ENCODE measurements around the gene RSL1D1. TPM values are rescaled to one million over a fixed set of nuclear protein-coding genes. Genes with fewer than 3 reads are reported as not detected.

RSL1D1 gene
- total RNA-seq, 1 experiment from 2014 or later, result 195 TPM

DNA sequence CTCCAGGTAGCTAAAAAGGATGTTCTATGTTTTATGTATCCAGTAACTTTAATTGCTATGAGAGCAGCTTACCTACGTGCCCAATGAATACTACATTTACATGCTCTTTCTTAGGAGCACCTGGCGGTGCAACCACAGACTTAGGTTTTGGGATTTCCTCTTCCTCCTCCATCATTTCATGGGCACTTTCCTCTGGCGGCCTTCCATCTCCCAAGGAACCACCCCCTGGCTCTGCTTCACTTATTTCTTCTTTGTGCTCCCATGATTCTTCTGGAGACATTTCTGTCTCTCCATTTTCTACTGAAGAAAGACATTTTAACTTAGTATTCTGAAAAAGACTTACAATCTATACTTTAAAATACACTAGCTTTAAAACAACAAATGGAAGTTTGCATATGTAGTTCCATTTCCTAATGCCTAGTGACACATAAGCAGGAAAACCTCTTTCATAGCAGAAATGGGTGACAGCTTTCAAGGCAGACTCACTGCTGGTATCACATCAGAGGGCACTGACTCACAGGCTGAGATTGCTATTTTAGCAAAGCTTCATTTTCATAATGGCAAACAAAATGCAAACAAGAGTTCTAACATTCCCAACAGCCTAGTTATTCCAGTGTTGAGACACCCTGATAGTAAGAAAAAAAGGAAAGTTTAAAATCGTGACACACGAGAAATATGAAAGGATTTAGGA is 45.3 kb upstream of the RSL1D1 start:
- DNase-seq (ENCODE audit: low read depth, low spot score) (no peak), ATAC-seq (no peak)
- no peaks in the 10 kb centered on the region for H3K27me3 ChIP-seq (ENCODE audit: control insufficient read depth, insufficient read depth, low read length)
- no TSS peak for BruUV-seq (replicated peaks)
- H3K36me3 ChIP-seq (ENCODE audit: control insufficient read depth, insufficient read depth, low read length), result peaks cover 12% of the 10 kb centered on the region
- TF ChIP-seq TCF7L2 (IDR thresholded peaks at IDR 0.05; ENCODE audit: low read depth, low read length), result no peak
- TF ChIP-seq, protein P1, sequence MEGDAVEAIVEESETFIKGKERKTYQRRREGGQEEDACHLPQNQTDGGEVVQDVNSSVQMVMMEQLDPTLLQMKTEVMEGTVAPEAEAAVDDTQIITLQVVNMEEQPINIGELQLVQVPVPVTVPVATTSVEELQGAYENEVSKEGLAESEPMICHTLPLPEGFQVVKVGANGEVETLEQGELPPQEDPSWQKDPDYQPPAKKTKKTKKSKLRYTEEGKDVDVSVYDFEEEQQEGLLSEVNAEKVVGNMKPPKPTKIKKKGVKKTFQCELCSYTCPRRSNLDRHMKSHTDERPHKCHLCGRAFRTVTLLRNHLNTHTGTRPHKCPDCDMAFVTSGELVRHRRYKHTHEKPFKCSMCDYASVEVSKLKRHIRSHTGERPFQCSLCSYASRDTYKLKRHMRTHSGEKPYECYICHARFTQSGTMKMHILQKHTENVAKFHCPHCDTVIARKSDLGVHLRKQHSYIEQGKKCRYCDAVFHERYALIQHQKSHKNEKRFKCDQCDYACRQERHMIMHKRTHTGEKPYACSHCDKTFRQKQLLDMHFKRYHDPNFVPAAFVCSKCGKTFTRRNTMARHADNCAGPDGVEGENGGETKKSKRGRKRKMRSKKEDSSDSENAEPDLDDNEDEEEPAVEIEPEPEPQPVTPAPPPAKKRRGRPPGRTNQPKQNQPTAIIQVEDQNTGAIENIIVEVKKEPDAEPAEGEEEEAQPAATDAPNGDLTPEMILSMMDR (IDR thresholded peaks at IDR 0.05), result no peak
- H3K9me3 ChIP-seq (ENCODE audit: control insufficient read depth, insufficient read depth, low read depth, low read length), result no peaks in the 10 kb centered on the region
- POLR2A ChIA-PET, result interaction anchor here (0.7 kb wide), 1 partner anchor 22 kb away, joined by 3 read pairs; no protein-coding TSS in a partner anchor
- H3K4me3 ChIP-seq (ENCODE audit: low read depth in 2 of 2, low read length in 2 of 2), result no peak overlapping the region
- H3K27ac ChIP-seq (ENCODE audit: low read length), result no peak overlapping the region
- no peaks in the 10 kb centered on the region for H3K4me1 ChIP-seq (ENCODE audit: control insufficient read depth, insufficient read depth, low read length)
- intact Hi-C loops (cut with micrococcal nuclease; ENCODE audit: unreplicated experiment) (no loop called here), in situ Hi-C loops (cut with HindIII; ENCODE audit: low pct_unique_long_range_greater_than_20kb, low sequenced_read_pairs) (no loop called here)
- CTCF ChIA-PET, result no interaction called here

- no peak for TF ChIP-seq POLR2AphosphoS5 (IDR thresholded peaks at IDR 0.05; ENCODE audit: low read depth, low read length)
- no peak for TF ChIP-seq REST (IDR thresholded peaks at IDR 0.05; ENCODE audit: insufficient read depth in 1 of 2, low read depth in 2 of 2, low read length in 1 of 2)
- TF ChIP-seq SIN3A (IDR thresholded peaks at IDR 0.05; ENCODE audit: borderline replicate concordance, insufficient read depth, low read depth, low read length), result no peak
- TF ChIP-seq, protein P1 (IDR thresholded peaks at IDR 0.05), result no peak
- no peak for TF ChIP-seq TCF7L2 (IDR thresholded peaks at IDR 0.05; ENCODE audit: low read depth, low read length)
- H3K36me3 ChIP-seq (ENCODE audit: control insufficient read depth, insufficient read depth, low read length), result peaks cover 21% of the 10 kb centered on the region
- POLR2A ChIA-PET, result interaction anchor here (0.5 kb wide), 1 partner anchor 174 kb away, joined by 3 read pairs; no protein-coding TSS in a partner anchor
- in situ Hi-C loops (cut with HindIII; ENCODE audit: low pct_unique_long_range_greater_than_20kb, low sequenced_read_pairs), result no loop called here
- CTCF ChIA-PET, result no interaction called here
- ATAC-seq (no peak), DNase-seq (ENCODE audit: low read depth, low spot score) (no peak)
- no peaks in the 10 kb centered on the region for H3K4me1 ChIP-seq (ENCODE audit: control insufficient read depth, insufficient read depth, low read length)
- H3K9me3 ChIP-seq (ENCODE audit: control insufficient read depth, insufficient read depth, low read depth, low read length), result no peaks in the 10 kb centered on the region
- H3K27ac ChIP-seq (ENCODE audit: low read length), result no peak overlapping the region
- no peaks in the 10 kb centered on the region for H3K27me3 ChIP-seq (ENCODE audit: control insufficient read depth, insufficient read depth, low read length)
- intact Hi-C loops (cut with micrococcal nuclease; ENCODE audit: unreplicated experiment), result no loop called here
- no peak overlapping the region for H3K4me3 ChIP-seq (ENCODE audit: low read depth in 2 of 2, low read length in 2 of 2)
- no TSS peak for BruUV-seq (replicated peaks)
Measured at GRCh38 chr16:11893571-11893970, 42.2 kb upstream of the RSL1D1 start.
